DND-41 (cell line): ENCODE measurements around the gene JAKMIP1.
A peak's percentile ranks its signal among the peaks of the same experiment; 100 is the strongest.

Experiments used
- ATAC-seq: fragments of 200-7000 bp; cut with Tn5 transposase; 3 replicates; pipeline ENCODE4 v1.9.1; 2021; ENCODE audit warnings: low read depth; ENCODE audit not compliant: insufficient read depth
- DNase-seq: peaks from one replicate; pipeline ENCODE4 v3.0.0-alpha.2; 2020
- H2AFZ ChIP-seq: 2 replicates; pipeline ENCODE4 v1.6.0; 2012; ENCODE audit warnings: low read depth, low read length
- H3K27ac ChIP-seq: 2 replicates; pipeline ENCODE4 v1.5.1; 2012; ENCODE audit warnings: low read length, inconsistent platforms
- H3K27me3 ChIP-seq: fragments of 200-600 bp; sonication (generic); 2 replicates; pipeline ENCODE4 v1.6.0; 2012; ENCODE audit warnings: low read length, mild to moderate bottlenecking, inconsistent platforms; ENCODE audit not compliant: insufficient read depth, poor library complexity
- H3K36me3 ChIP-seq: 2 replicates; pipeline ENCODE4 v1.5.1; 2012; ENCODE audit warnings: low read length, inconsistent platforms; ENCODE audit not compliant: insufficient read depth
- H3K4me1 ChIP-seq: 2 replicates; pipeline ENCODE4 v1.5.1; 2012; ENCODE audit warnings: mild to moderate bottlenecking, low read length; ENCODE audit not compliant: insufficient read depth
- H3K4me2 ChIP-seq: 2 replicates; pipeline ENCODE4 v1.6.0; 2012; ENCODE audit warnings: mild to moderate bottlenecking, moderate library complexity, low read length, inconsistent platforms; ENCODE audit not compliant: insufficient read depth
- H3K4me3 ChIP-seq, 2 experiments: fragments of 200-600 bp in 1 of 2; shearing (Covaris generic) in 1 of 2; 2 replicates each; pipeline ENCODE4 v1.5.1; 2012 to 2016; ENCODE audit warnings: inconsistent platforms in 2 of 2, low read length in 2 of 2, mild to moderate bottlenecking in 2 of 2, low read depth in 1 of 2, moderate library complexity in 1 of 2
- H3K79me2 ChIP-seq: 2 replicates; pipeline ENCODE4 v1.6.0; 2012; ENCODE audit warnings: low read length, inconsistent platforms; ENCODE audit not compliant: insufficient read depth
- H3K9ac ChIP-seq: 2 replicates; pipeline ENCODE4 v1.6.0; 2012; ENCODE audit warnings: low read depth, mild to moderate bottlenecking, inconsistent platforms, low read length, moderate library complexity
- H3K9me3 ChIP-seq: 2 replicates; pipeline ENCODE4 v1.5.1; 2012; ENCODE audit warnings: low read length, moderate library complexity, mild to moderate bottlenecking, inconsistent platforms; ENCODE audit not compliant: insufficient read depth, severe bottlenecking
- H4K20me1 ChIP-seq: 2 replicates; pipeline ENCODE4 v1.6.0; 2012; ENCODE audit warnings: low read length; ENCODE audit not compliant: insufficient read depth
- CTCF ChIP-seq: IDR thresholded peaks from 2 replicates; pipeline ENCODE4 v1.5.1; 2012; ENCODE audit warnings: borderline replicate concordance, low read length, moderate library complexity, mild to moderate bottlenecking; ENCODE audit not compliant: poor library complexity, severe bottlenecking; ENCODE audit errors: extremely low read depth
- EZH2 ChIP-seq: IDR thresholded peaks from 3 replicates; pipeline ENCODE4 v1.6.1; 2012; ENCODE audit warnings: borderline replicate concordance, low read depth, mild to moderate bottlenecking, moderate library complexity, low read length, inconsistent platforms; ENCODE audit not compliant: severe bottlenecking

The JAKMIP1 gene

GRCh38 chr4:6179362-6179761 lies 21.0 kb downstream of the JAKMIP1 start:
- peaks cover 3% of the 10 kb centered on the region for H3K9me3 ChIP-seq
- H3K9ac ChIP-seq, result no peak overlapping the region
- H3K4me1 ChIP-seq, result peaks cover 62% of the 10 kb centered on the region
- H3K4me3 ChIP-seq, result no peak overlapping the region
- ATAC-seq, result peak; percentile 17; the same call in 2 of the 3 replicates
- H3K27me3 ChIP-seq, result no peaks in the 10 kb centered on the region
- peak overlapping the region; percentile 93 for H3K27ac ChIP-seq
- H2AFZ ChIP-seq, result no peak overlapping the region; the same call in 1 of the 2 replicates
- no peak overlapping the region for H3K4me2 ChIP-seq
- DNase-seq, result peak; percentile 57
- H3K79me2 ChIP-seq, result no peaks in the 10 kb centered on the region
- H4K20me1 ChIP-seq, result no peaks in the 10 kb centered on the region
- H3K36me3 ChIP-seq, result no peaks in the 10 kb centered on the region
- TF ChIP-seq CTCF (peak; percentile 15), EZH2 (no peak)

GRCh38 chr4:6178757-6179156 lies 21.6 kb downstream of the JAKMIP1 start:
- DNase-seq, result no peak
- no peak overlapping the region for H3K4me3 ChIP-seq
- no peak overlapping the region for H2AFZ ChIP-seq
- no peak for TF ChIP-seq EZH2
- TF ChIP-seq CTCF, result no peak
- H3K79me2 ChIP-seq, result no peaks in the 10 kb centered on the region
- peaks cover 3% of the 10 kb centered on the region for H3K9me3 ChIP-seq
- H4K20me1 ChIP-seq, result no peaks in the 10 kb centered on the region
- no peak overlapping the region for H3K9ac ChIP-seq
- H3K27me3 ChIP-seq, result no peaks in the 10 kb centered on the region
- peak overlapping the region; percentile 93; the same call in 1 of the 2 replicates for H3K27ac ChIP-seq
- peaks cover 55% of the 10 kb centered on the region for H3K4me1 ChIP-seq
- ATAC-seq, result no peak
- no peak overlapping the region for H3K4me2 ChIP-seq
- no peaks in the 10 kb centered on the region for H3K36me3 ChIP-seq

- DNase-seq (peak; percentile 73), ATAC-seq (peak; percentile 15; the same call in 2 of the 3 replicates)
- Histone ChIP-seq H3K9me3 (peaks cover 3% of the 10 kb centered on the region), H3K36me3 (no peaks in the 10 kb centered on the region), H3K27ac (no peak overlapping the region; the same call in 1 of the 2 replicates), H3K9ac (no peak overlapping the region), H4K20me1 (no peaks in the 10 kb centered on the region), H3K27me3 (no peaks in the 10 kb centered on the region), H3K79me2 (no peaks in the 10 kb centered on the region), H2AFZ (peak overlapping the region; percentile 53; the same call in 1 of the 2 replicates), H3K4me3 (no peak overlapping the region), H3K4me1 (peaks cover 46% of the 10 kb centered on the region), H3K4me2 (no peak overlapping the region)
- TF ChIP-seq EZH2, result no peak
- no peak for TF ChIP-seq CTCF
Observed at GRCh38 chr4:6177587-6178197, 22.7 kb downstream of the JAKMIP1 start.
